Tibial nerve (tissue), 3 donors: Measurements from ENCODE around the gene SMARCA4.
A peak's percentile ranks its signal among the peaks of the same experiment; 100 is the strongest.

Experiments
- POLR2A ChIP-seq, 2 donors: fragments of 450-650 bp; IDR thresholded peaks; one replicate each; pipeline ENCODE4 v1.6.1; 2017; ENCODE audit warnings: antibody characterized with exemption in 2 of 2, mild to moderate bottlenecking in 2 of 2, moderate library complexity in 2 of 2
- TF ChIP-seq, protein P1 (sequence below), 5 experiments: fragments of 200-600 bp in 3 of 5; fragments of 450-650 bp in 2 of 5; sonication (generic) in 3 of 5; IDR thresholded peaks; one replicate each; pipeline ENCODE4 v1.5.1; 2016 to 2019; ENCODE audit warnings: antibody characterized with exemption in 5 of 5, mild to moderate bottlenecking in 3 of 5, moderate library complexity in 2 of 5

DNA sequence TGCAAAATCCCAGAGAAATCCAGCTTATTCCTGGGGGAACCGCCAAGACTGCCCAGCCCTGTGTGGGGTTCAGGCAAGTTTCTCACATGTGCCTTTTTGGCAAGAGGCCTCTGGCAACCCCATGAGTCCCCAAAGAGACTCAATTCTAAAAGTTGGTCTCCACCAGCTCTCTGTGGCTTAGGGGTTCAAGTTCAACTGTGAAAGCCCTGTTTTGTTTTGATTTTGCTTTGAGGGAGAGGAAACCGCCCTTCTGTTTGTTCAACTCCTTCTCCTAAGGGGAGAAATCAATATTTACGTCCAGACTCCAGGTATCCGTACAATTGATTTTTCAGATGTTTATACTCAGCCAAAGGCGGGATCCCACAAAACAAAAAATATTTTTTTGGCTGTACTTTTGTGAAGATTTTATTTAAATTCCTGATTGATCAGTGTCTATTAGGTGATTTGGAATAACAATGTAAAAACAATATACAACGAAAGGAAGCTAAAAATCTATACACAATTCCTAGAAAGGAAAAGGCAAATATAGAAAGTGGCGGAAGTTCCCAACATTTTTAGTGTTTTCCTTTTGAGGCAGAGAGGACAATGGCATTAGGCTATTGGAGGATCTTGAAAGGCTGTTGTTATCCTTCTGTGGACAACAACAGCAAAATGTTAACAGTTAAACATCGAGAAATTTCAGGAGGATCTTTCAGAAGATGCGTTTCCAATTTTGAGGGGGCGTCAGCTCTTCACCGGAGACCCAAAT, 127.8 kb downstream of the SMARCA4 start:
- peak in 1 of 2 donors; percentile 12 for TF ChIP-seq POLR2A (IDR thresholded peaks at IDR 0.05)
- TF ChIP-seq, protein P1, sequence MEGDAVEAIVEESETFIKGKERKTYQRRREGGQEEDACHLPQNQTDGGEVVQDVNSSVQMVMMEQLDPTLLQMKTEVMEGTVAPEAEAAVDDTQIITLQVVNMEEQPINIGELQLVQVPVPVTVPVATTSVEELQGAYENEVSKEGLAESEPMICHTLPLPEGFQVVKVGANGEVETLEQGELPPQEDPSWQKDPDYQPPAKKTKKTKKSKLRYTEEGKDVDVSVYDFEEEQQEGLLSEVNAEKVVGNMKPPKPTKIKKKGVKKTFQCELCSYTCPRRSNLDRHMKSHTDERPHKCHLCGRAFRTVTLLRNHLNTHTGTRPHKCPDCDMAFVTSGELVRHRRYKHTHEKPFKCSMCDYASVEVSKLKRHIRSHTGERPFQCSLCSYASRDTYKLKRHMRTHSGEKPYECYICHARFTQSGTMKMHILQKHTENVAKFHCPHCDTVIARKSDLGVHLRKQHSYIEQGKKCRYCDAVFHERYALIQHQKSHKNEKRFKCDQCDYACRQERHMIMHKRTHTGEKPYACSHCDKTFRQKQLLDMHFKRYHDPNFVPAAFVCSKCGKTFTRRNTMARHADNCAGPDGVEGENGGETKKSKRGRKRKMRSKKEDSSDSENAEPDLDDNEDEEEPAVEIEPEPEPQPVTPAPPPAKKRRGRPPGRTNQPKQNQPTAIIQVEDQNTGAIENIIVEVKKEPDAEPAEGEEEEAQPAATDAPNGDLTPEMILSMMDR (IDR thresholded peaks at IDR 0.05): no peak
